ENCODE data around the gene MMP2. TPM values are rescaled to one million over a fixed set of nuclear protein-coding genes. Genes with fewer than 3 reads are reported as not detected.

The MMP2 gene
- total and polyA plus RNA-seq, 10 of the 15 experiments (the other 5 are each of a cell fraction or from before 2014, with no cell fraction given) = 0.37 to 0.80 (median 0.59) TPM; not detected in 7

DNA sequence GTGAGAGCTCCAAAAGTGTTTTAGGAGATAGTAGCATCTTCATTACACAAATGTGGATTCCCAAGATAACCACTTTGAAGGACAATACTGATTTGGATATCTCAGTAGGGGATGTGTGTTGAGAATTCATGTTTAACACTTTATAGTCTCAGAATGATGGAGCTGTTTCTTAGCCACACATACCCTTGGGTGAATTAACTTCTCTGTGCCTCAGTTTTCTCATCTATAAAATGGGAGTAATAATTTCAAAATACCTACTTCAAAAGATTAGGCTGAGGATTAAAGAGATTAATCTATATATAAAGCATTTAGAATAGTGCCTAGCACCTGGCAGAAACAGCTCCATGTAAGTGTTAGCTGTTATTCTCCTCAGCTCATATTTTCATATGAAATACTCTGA lies 48.9 kb downstream of the MMP2 start (continued):
- TF ChIP-seq EZH2 (IDR thresholded peaks at IDR 0.05; ENCODE audit: borderline replicate concordance, control insufficient read depth, low read depth, low read length) (no peak), ESRRA (IDR thresholded peaks at IDR 0.05; ENCODE audit: low read length) (no peak)

DNA sequence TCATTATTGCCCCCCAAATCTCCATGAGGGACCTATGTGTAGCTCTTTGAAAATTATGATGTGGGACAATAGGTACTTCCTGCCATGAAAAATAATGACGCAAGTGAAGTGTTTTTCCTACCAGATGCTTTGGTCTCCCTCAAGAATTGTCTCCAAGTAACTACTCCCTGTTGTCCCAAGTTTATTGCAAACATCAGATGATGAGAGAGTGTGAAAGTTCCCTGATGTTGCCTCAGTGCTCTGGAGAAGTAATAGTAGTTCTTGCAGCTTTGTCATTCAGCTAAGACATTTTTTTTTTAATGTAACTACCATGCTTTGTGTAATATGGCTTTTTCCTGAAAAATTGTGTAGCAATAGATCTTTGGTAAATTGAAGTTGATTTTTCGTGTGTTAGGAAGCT lies 50.0 kb downstream of the MMP2 start:
- no TSS peak for BruUV-seq (replicated peaks)
- ChIA-PET CTCF (interaction anchor here (1.8 to 2.9 kb wide), 2 partner anchors 12 to 64 kb away, joined by 3 to 11 read pairs; no protein-coding TSS in a partner anchor), SMC1A (ENCODE audit: uncharacterized antibody, unreplicated experiment) (no interaction called here), RAD21 (ENCODE audit: unreplicated experiment) (interaction anchor here (1.6 kb wide), 1 partner anchor 64 kb away, joined by 3 read pairs; no protein-coding TSS in a partner anchor), POLR2A (no interaction called here)
- H3K36me3 ChIP-seq (ENCODE audit: control insufficient read depth in 2 of 2, insufficient read depth in 2 of 2, low read length in 1 of 2) = no peaks in the 10 kb centered on the region
- FAIRE-seq (no peak), DNase-seq (ENCODE audit: low read depth, low spot score) (no peak), ATAC-seq (no peak)
- H3K4me2 ChIP-seq (ENCODE audit: control insufficient read depth, insufficient read depth) = no peak overlapping the region
- H3K27me3 ChIP-seq (replicated peaks in 1 of 2; ENCODE audit: control insufficient read depth in 2 of 2, insufficient read depth in 2 of 2, low read length in 1 of 2) = no peaks in the 10 kb centered on the region
- H2AFZ ChIP-seq (ENCODE audit: control insufficient read depth, low read depth, low read length) = no peak overlapping the region
- TF ChIP-seq RCOR1 (conservative IDR thresholded peaks at IDR 0.05; ENCODE audit: low read depth, low read length) (no peak), MEF2A (IDR thresholded peaks at IDR 0.05; ENCODE audit: insufficient read depth, low read depth, low read length) (no peak), POLR2A (IDR thresholded peaks at IDR 0.05; ENCODE audit: low read depth, low read length) (no peak), CBX5 (IDR thresholded peaks at IDR 0.05; ENCODE audit: low read depth) (no peak), RFX5 (IDR thresholded peaks at IDR 0.05; ENCODE audit: low read depth, low read length) (no peak), KAT2A (conservative IDR thresholded peaks at IDR 0.05; ENCODE audit: control insufficient read depth, low read depth, low read length) (no peak), SRF (IDR thresholded peaks at IDR 0.05; ENCODE audit: low read depth in 2 of 2, low read length in 2 of 2) (no peak), YBX1 (IDR thresholded peaks at IDR 0.05) (no peak), IRF4 (IDR thresholded peaks at IDR 0.05; ENCODE audit: low read depth, low read length) (no peak), RAD21 (IDR thresholded peaks at IDR 0.05; ENCODE audit: insufficient read depth, low read depth, low read length) (no peak)
- TF ChIP-seq, protein P1, sequence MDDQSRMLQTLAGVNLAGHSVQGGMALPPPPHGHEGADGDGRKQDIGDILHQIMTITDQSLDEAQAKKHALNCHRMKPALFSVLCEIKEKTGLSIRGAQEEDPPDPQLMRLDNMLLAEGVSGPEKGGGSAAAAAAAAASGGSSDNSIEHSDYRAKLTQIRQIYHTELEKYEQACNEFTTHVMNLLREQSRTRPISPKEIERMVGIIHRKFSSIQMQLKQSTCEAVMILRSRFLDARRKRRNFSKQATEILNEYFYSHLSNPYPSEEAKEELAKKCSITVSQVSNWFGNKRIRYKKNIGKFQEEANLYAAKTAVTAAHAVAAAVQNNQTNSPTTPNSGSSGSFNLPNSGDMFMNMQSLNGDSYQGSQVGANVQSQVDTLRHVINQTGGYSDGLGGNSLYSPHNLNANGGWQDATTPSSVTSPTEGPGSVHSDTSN (IDR thresholded peaks at IDR 0.05; ENCODE audit: insufficient replicate concordance, low read depth, low read length) = no peak
- TF ChIP-seq, protein P2, sequence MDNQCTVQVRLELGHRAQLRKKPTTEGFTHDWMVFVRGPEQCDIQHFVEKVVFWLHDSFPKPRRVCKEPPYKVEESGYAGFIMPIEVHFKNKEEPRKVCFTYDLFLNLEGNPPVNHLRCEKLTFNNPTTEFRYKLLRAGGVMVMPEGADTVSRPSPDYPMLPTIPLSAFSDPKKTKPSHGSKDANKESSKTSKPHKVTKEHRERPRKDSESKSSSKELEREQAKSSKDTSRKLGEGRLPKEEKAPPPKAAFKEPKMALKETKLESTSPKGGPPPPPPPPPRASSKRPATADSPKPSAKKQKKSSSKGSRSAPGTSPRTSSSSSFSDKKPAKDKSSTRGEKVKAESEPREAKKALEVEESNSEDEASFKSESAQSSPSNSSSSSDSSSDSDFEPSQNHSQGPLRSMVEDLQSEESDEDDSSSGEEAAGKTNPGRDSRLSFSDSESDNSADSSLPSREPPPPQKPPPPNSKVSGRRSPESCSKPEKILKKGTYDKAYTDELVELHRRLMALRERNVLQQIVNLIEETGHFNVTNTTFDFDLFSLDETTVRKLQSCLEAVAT (IDR thresholded peaks at IDR 0.05) = no peak
- H3K9me3 ChIP-seq (replicated peaks; ENCODE audit: control insufficient read depth, insufficient read depth, low read length) = no peaks in the 10 kb centered on the region
- no peaks in the 10 kb centered on the region for H3K79me2 ChIP-seq (ENCODE audit: control insufficient read depth, insufficient read depth, low read length)
- no peaks in the 10 kb centered on the region for H4K20me1 ChIP-seq (ENCODE audit: control insufficient read depth, insufficient read depth)
- in situ Hi-C loops (cut with MboI) (no loop called here), intact Hi-C loops (cut with micrococcal nuclease; ENCODE audit: unreplicated experiment) (no loop called here)
- H3K9ac ChIP-seq (ENCODE audit: control insufficient read depth, insufficient read depth, low read length) = no peak overlapping the region
- H3K4me3 ChIP-seq = no peak overlapping the region
- WGBS (ENCODE audit: insufficient coverage, insufficient replicate concordance, low lambda C conversion rate, missing lambda C conversion rate) = 18% methylated on average over 2 of the region's 2 CpGs
- H3K27ac ChIP-seq (ENCODE audit: control insufficient read depth, insufficient read depth) = no peak overlapping the region
- no peaks in the 10 kb centered on the region for H3K4me1 ChIP-seq (ENCODE audit: control insufficient read depth, insufficient read depth, low read length)

Data from GM12878 (cell line).